Brain pericyte (primary cell): Measurements from ENCODE around the gene FXN.
"Not testable (repeated sequence)": the region's sequence is repeated elsewhere in the genome, so short reads cannot be mapped to it uniquely, and the experiment has no call there.

Source experiments
- DNase-seq: peaks from one replicate; pipeline ENCODE4 v3.0.0-alpha.2; 2012; ENCODE audit warnings: low read depth, low spot score

Gene FXN

DNA sequence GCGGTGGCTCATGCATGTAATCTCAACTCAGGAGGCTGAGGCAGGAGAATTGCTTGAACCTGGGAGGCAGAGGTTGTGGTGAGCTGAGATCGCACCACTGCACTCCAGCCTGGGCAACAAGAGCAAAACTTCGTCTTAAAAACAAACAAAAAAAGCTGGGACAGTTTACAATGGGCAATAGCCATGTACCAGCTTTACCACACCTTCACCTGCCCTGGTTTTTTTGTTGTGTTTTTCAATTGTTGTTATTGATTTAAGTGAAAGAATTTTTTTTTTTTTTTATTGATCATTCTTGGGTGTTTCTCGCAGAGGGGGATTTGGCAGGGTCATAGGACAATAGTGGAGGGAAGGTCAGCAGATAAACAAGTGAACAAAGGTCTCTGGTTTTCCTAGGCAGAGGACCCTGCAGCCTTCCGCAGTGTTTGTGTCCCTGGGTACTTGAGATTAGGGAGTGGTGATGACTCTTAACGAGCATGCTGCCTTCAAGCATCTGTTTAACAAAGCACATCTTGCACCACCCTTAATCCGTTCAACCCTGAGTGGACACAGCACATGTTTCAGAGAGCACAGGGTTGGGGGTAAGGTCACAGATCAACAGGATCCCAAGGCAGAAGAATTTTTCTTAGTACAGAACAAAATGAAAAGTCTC, 67.9 kb downstream of the FXN start:
- DNase-seq, result not testable (repeated sequence)

DNA sequence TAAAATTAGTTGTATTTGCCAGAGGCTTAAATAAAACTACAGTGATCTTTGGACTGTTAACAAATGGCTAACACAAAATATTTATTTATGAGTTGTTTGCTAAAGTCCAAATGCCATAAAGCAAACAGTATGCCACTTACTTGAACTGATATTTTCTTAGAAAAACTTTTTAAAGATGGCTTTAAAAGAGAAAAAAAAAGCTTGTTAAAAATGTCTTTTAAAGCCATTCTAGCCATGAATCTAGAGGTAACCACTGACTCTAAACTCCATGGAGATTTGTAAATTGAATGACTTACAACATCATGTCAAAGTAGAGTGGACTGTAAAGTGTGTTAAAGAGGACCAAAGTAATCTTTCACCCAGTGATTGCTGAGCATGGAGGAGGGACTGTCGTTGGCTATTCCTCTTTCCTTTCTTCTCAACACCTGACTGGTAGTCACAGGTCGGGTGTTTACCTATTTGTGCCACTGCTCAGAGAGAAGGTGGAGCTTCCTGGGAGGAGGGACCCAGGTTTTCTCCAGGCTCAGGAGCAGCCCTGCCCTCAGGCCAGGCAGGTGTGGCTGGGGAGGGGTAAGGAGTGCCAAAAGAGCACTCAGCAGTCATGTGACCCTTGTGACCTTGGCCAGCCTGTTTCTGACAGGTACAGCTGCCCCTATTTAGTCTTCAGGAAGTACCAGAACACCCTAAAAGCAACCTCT, 69.4 kb downstream of the FXN start:
- DNase-seq, result no peak

DNA sequence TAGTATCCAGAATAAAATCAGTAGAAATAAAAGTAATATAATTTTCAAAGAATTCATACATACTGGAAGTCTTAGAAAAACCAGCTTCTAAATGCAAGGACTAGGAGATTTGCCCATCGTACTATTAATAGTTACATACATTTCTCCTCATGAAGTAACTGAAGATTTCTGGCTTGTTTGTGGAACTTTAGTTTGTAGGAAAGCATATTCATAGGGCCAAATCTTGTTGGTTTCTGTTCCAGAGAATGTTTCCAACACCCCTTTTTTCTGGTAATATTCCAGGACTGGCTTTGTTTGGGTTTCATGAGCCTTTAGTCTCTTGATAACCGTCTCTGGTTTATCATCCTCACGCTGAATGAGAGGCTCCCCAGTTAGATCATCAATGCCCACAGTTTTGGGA, 72.2 kb downstream of the FXN start:
- DNase-seq, result no peak

DNA sequence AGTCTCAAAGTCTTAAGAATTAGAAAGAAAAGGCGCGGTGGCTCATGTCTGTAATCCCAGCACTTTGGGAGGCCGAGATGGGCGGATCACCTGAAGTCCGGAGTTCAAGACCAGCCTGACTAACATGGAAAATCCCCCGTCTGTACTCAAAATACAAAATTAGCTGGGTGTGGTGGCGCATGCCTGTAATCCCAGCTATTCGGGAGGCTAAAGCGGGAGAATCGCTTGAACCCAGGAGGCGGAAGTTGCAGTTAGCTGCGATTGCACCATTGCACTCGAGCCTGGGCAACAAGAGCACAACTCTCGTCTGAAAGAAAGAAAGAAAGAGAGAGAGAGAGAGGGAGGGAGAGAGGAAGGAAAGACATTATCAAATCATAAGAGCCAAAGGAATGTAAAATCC, 73.2 kb downstream of the FXN start:
- DNase-seq, result not testable (repeated sequence)

DNA sequence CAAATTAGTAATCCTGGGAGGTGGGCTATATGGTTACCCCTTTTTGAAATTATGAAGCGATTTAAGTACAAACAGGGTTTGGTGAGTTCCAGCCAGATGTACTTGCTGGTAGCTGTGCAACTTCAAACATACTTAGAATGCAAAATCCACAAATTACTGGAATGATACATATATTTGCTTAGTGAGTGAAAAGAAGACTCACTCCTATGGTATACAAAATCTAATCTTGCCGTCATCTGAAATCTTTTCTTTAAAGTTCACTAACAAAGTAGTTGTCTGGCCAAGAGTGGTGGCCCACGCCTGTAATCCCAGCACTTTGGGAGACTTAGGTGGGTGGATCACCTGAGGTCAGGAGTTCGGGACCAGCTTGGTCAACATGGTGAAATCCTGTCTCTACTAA, 73.6 kb downstream of the FXN start:
- DNase-seq, result no peak

DNA sequence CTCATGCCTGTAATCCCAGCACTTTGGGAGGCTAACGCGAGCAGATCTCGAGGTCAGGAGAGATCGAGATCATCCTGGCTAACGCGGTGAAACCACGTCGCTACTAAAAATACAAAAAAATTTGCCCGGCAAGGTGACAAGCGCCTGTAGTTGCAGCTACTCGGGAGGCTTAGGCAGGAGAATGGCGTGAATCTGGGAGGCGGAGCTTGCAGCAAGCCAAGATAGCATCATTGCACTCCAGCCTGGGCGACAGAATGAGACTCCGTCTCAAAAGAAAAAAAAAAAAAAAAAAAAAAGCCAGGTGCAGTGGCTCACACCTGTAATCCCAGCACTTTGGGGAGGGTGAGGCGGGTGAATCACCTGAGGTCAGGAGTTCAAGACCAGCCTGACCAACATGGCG, 77.1 kb downstream of the FXN start:
- not testable (repeated sequence) for DNase-seq

DNA sequence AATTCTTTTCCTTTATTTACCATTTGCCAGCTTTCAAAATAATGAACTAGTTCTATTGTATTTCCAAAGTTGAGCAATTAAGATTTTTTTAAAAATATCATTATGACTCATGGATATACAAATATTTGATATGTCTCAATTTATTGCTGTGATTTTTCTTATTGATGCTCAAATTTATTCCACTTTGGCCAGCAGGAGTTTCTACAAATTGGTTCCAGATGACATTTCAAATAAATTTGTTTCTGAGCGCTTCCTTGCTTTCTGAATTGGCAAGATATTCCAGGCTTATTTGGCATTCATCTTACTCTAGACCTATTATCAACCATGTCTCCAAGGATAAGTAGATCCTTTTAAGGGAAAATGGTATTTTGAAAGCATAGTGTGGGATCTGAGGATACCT, 80.1 kb downstream of the FXN start:
- DNase-seq, result peak; percentile 34

DNA sequence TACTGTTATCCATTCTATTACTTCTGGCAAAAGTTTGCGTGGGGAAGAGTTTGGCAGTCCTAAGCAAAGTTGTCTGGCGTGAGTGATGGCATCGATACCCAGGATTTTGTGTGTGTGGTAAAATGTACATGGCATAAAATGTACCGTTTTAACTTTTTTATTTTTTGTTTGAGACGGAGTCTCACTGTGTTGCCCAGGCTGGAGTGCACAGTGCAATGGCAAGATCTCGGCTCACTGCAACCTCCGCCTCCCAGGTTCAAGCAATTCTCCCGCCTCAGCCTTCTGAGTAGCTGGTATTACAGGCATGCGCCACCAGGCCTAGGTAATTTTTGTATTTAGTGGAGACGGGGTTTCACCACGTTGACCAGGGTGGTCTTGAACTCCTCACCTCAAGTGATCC, 83.1 kb downstream of the FXN start:
- DNase-seq, result no peak

DNA sequence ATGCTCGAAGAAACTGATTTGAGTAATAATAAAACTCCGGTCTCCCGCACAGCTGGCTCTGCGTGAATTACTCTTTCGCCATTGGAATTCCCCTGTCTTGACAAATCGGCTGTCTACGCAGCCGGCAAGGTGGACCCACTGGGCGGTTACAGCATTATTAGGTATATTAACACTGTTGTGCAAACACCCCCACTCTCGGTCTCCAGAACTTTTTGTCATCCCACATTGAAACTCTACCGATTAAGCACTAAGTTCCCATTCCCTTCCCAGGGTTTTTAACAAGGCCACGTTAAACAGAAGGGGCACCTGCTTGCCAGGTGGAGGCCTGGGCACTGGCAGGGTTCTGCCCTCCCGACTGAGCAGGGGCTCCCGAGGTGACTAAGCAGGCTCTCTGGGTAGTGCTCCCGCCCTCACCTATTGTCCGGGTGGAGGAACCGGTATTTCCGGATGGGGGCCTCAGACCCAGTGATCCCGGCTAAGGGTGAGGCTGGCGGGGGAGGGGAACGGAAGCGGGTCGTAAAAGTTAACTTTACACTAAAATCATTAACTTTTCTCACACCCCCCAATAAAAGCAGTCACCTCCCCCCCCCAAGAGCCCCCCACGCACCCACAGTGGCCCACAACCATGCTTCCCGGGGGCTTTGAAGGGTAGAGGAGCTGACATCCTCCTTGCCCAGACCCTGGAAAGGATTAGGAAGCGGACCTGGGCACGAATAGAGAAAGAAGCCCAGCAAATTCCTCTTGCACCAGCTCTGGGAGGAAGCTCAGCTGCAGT, 85.0 kb downstream of the FXN start:
- no peak for DNase-seq

DNA sequence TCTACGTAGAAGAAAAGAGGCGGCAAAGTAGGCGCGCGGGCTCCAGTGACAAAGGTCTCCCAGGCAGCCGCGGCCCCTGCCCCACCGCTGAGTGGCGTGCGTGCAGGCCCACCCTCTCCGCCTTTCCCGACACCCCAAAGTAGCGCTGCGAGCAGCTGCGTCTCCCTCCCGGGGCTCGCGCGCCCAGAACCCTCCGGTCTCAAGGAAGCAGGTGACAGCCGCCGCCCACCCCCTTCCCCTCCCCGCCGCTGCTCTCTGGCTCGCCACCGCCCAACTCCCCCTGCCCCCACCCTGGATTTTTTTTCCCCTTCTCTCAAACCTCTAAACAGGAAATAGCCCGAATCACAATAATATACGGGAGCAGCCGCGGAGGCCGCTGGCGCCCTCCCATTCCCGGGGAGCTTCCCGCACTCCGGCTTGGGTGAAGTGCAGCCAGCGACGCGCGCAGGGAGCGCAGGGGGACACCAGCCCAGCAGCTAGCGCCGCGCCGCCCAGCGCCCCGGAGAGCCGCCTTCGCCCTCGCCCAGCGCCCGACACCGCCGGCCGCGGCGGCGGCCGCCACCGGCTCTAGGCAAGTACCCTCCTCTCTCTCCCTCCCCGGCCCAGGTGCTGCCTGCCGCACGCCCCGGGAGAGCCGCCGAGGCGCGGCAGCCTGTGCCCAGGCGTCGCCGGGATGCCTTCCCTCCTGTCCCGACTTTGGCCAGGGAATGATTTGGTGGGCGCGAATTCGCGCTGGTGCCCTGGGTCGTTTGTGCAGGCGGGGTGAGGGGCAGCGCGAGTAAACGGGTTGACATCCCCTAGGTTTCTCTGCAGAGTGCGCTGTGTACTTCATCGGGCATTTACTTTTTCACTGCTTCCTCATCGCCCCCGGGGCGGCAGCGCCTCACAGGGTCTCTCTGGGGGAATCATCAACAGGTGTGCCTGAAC, 85.9 kb downstream of the FXN start:
- DNase-seq, result no peak

DNA sequence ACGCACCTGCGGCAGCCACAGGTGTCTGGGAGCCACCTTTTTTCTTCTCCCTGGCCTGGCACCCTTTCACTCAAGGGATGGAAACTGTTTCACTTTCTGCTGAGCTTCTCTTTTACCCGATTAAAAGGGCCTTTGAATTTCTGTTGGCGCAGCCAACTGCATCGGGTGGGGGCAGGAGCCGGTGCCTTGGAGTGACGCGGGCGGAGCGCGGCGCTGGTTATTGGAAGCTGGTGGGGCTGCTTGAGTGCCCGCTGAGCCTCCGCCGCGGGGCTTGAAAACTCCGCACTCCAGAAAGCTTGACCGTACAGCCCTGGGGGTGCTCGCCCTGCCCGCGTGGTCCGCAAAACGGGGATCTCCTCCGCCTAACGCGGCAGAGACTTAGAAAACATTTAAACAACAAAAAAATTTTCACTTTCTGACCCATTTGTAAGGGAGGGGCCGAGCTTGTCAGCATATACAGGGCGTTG, 86.6 kb downstream of the FXN start:
- no peak for DNase-seq

DNA sequence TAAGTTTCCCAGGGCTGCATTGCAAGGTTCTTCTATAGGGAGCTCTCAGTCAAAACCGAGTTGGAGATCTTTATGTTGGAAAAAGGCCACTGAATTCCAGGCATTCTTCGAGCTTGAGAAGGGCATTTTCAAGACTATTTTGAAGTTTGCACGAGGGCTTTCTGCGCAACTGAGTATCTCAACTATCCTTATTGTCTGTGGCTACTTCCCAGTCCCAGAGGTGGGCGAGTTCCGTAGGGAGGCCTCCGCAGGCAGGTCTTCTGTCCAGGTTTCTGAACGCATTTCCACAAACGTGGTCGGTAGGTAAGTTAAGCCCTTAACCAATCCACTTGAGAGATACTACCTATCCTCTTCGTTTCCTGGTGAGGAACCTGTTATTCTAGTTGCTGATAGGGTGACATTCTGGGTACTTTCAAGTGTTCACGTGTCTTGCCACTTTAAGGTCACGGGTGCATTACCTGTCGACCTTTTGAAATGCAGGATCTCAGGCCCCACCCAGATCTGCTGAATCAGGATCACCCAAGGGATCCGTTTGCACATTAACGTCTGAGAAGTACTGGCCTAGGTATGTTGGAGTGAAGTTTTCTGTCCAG, 87.1 kb downstream of the FXN start:
- no peak for DNase-seq

DNA sequence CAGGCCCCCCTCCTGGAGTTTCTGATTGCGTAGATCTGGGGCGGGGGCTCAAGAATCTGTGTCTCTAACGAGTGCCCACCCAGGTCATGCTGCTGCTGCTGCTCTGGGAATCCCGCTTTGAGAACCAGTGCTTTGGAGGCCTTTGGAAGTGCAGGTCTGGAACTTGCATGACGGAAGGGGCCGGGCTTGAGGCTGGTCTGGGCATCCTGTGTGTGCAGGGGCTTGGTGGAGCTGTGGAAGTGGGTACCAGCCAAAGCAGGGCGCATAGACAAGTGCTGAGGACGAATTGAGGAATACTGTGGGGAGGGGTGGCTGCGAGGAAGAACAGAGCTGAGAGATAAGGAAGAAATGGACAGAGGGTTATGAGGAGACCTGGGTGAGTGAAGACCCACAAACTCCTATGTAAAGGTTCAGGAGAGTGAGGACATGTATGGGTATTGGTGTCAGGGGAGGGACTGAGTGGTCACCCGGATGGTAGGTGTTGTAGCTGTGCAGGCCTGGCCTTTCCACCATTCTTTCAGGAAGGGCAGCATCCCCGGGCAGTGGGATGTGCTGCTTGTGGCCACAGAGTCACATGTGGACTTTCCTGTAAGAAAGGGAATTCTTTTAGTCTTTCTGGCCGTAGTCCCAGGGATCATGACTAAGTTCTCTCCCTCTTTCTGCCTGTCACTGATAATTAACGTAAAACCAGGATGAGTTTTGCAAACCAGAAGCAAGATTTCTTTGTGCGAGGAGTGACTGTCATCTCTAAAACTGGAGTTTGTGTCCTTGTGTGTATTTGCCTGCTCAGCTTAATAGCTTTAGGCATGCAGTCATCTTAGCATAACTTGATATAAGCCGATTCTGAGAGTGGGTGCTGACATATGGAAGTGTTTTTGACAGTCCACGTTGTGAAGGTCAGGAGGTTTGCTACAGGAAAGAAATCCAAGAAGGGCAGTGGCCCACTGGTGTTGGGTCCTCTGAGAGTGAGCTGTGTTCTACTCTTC, 95.2 kb downstream of the FXN start:
- no peak for DNase-seq

DNA sequence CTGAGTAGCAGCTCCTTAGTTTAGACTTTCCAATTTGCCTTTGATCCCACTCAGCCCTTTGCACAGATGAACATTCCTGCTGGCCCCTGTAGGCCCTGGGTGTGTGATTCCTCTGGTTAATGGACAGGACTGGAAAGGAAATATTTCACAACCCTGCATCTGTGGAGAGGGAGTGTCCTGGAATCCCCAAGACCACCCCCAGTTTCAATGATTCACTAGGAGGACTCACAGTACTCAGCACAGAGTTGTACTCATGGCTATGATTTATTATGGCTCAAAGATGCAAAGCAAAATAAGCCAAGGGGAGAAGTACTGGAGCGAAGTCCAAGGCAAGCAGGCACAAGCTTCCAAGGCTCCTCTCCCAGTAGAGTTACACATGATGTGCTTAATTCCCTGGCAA, 96.1 kb downstream of the FXN start:
- DNase-seq, result no peak

DNA sequence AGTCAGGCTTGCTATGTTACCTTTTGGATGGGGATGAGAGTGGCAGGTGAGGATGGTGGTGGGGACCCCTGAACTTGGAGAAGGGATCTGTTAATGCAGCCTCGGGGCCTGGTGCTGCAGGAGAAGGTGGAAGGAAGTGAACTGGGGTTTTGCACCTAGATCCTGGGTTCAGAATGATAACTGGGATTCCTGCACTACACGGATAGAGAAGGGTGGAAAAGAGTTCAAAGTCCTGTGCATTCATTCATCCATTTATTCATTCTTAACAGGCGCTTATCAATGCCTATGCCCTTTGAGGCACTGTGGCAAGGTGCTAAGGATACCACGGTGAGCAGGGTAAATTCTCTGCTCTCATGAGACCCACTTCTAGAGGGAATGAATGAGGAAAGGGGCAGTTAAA, 96.8 kb downstream of the FXN start:
- DNase-seq, result no peak

DNA sequence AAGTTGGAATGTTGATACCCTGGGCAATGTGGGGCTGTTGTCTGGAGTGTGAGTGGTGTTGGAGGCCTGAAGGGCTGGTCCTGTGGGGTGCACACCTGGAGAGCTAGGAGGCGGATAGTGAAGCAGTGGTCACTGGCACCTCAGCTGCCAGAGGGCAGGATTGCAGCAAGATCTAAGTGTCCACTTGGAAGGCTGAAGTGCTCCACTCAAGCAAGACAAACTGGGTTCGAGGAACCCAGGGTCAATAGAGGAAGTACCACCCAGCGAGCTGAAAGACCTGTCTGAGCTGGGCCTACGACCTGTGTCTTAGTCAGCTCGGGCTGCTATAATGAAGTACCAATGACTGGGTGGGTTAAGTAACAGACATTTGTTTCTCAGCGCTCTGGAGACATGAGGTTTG, 98.9 kb downstream of the FXN start:
- no peak for DNase-seq

DNA sequence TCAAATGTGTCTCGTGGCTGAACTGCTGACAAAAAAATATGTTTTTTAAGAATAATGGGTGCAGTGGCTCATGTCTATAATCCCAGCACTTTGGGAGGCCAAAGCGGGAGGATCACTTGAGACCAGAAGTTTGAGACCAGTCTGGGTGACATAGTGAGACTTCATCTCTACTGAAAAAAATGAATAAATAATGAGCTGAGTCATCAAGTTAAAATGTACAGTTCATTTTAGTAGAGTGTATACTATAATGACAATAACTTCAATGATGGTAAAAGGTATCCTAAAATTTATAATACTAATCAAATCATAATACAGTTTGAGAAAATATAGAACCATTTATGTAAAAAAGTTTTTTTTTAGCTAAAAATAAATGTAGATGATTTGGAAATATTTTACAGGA, 100.6 kb downstream of the FXN start:
- no peak for DNase-seq

DNA sequence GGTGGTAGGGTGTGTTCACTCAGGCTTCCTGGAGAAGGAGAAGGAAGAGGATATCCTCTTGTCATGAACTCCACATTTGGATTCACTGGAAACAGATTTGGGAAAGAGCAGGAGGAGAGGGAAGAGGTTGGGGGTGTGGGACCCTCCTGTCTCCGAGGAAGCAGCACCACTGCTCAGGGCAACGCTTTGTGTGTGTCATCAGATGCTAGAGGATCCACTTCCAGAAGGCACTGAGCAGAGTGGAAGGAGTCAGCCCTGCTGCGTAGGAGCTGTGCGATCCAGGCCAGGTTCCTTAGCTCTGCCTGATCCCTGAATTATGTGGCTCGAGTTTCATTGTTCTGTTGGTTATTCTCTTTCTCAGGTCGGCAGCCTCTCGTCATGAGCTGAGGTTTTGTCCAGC, 101.2 kb downstream of the FXN start:
- DNase-seq, result no peak

DNA sequence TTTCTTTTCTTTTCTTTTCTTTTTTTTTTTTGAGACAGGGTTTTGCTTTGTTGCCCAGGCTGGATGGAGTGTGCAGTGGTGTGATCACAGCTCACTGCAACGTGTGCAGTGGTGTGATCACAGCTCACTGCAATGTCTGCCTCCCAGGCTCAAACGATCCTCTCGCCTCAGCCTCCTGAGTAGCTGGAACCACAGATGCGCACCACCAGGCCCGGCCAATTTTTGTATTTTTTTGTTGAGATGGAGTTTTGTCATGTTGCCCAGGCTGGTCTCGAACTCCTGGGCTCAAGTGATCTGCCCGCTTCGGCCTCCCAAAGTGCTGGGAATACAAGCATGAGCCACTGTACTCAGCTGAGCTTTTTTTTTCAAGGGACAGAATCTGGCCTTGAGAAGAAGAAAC, 101.8 kb downstream of the FXN start:
- no peak for DNase-seq

DNA sequence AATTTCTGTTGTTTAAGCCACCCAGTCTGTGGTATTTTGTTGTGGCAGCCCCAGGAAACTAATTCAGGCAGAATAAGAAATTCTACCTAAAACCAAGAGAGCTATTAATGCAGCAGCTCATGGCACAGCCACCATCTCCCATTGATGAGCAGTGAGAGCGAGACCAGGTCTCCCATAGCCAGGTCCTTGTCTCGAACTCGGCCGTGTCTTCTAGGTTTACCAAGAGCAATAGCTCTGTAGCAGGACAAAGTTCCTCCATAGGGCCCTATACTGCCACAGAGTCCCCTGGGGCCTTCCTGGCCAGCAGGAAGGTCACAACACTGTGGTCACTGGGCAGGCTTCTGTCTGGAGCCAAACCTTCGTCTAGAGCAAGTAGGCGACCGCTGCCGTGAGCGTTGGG, 104.0 kb downstream of the FXN start:
- DNase-seq, result no peak
